ENCODE measurements around the gene F11R. TPM values are rescaled to one million over a fixed set of nuclear protein-coding genes. Genes with fewer than 3 reads are reported as not detected.

F11R gene
- total and polyA plus RNA-seq, 2 of the 4 experiments (the other 2 are of a cell fraction) = 0.79 to 2.2 TPM

- Histone ChIP-seq H3K4me3 (ENCODE audit: insufficient read depth, low read depth, low read length) (no peak overlapping the region), H3K56ac (ENCODE audit: extremely low read depth, insufficient read depth, low read length) (no peak overlapping the region), H4K8ac (ENCODE audit: low read depth in 2 of 2, low read length in 2 of 2) (peak overlapping the region; percentile 82 to 97), H4K91ac (ENCODE audit: insufficient read depth, low read depth, low read length) (0 out of 2 replicates have a peak overlapping the region, but pooled peaks have one; percentile 58), H3K4me1 (ENCODE audit: control insufficient read depth, insufficient read depth, low read length) (peaks cover 6% of the 10 kb centered on the region), H3K4me2 (ENCODE audit: low read depth, low read length) (no peak overlapping the region; the same call in 1 of the 2 replicates), H3K79me1 (ENCODE audit: low read depth in 1 of 2, low read length in 2 of 2) (no peaks in the 10 kb centered on the region), H3K9me3 (ENCODE audit: control insufficient read depth, insufficient read depth, low read length) (no peaks in the 10 kb centered on the region), H3K27me3 (ENCODE audit: control insufficient read depth, insufficient read depth, low read length) (peaks cover 3% of the 10 kb centered on the region; the same call in 1 of the 2 replicates), H2BK120ac (ENCODE audit: low read depth, low read length) (peak overlapping the region; percentile 46; the same call in 1 of the 2 replicates), H3K9me1 (ENCODE audit: insufficient read depth, low read length) (peaks cover 5% of the 10 kb centered on the region), H3K27ac (ENCODE audit: insufficient read depth, low read length) (peak overlapping the region; percentile 69), H2BK5ac (ENCODE audit: low read depth, low read length, poor library complexity, severe bottlenecking) (peak overlapping the region; percentile 38), H4K20me1 (ENCODE audit: insufficient read depth, low read length) (no peaks in the 10 kb centered on the region), H3K9ac (ENCODE audit: low read depth, low read length) (no peak overlapping the region), H3K18ac (ENCODE audit: low read depth, low read length) (peak overlapping the region; percentile 20), H4K5ac (ENCODE audit: low read depth, low read length) (peak overlapping the region; percentile 73), H3K14ac (replicated peaks; ENCODE audit: low read depth, low read length) (no peak overlapping the region), H2AK5ac (ENCODE audit: low read depth, low read length) (no peak overlapping the region), H3K36me3 (ENCODE audit: control insufficient read depth, insufficient read depth, low read length) (no peaks in the 10 kb centered on the region), H3K4ac (ENCODE audit: low read depth, low read length) (peak overlapping the region; percentile 31; the same call in 1 of the 2 replicates), H3K23ac (ENCODE audit: low read depth, low read length) (peak overlapping the region; percentile 12), H2BK20ac (ENCODE audit: low read depth, low read length) (peak overlapping the region; percentile 45; the same call in 1 of the 2 replicates), H2AK9ac (replicated peaks; ENCODE audit: low read depth, low read length, poor library complexity) (no peak overlapping the region), H2BK15ac (ENCODE audit: low read depth, low read length) (peak overlapping the region; percentile 38; the same call in 1 of the 3 replicates), H2AFZ (replicated peaks; ENCODE audit: low read length, poor library complexity) (peak overlapping the region; percentile 85)
- POLR2A ChIA-PET (ENCODE audit: unreplicated experiment) = no interaction called here
- dilution Hi-C loops (cut with HindIII; ENCODE audit: low sequenced_read_pairs, unreplicated experiment) (no loop called here), in situ Hi-C loops (cut with MboI; ENCODE audit: low sequenced_read_pairs) (no loop called here), intact Hi-C loops (cut with micrococcal nuclease) (no loop called here)
- BruUV-seq (replicated peaks) = no TSS peak
- peak; percentile 21 for DNase-seq
- no peak for TF ChIP-seq RFX5 (IDR thresholded peaks at IDR 0.05; ENCODE audit: low read depth, low read length)
- no peak for TF ChIP-seq CEBPB (IDR thresholded peaks at IDR 0.05; ENCODE audit: low read depth, low read length)
- TF ChIP-seq ELK1 (IDR thresholded peaks at IDR 0.05; ENCODE audit: borderline replicate concordance, low read depth, low read length) = no peak
- no peak for TF ChIP-seq POLR2A (IDR thresholded peaks at IDR 0.05; ENCODE audit: low read depth, low read length)
- TF ChIP-seq CHD1 (IDR thresholded peaks at IDR 0.05; ENCODE audit: low read depth, low read length) = no peak
- TF ChIP-seq, protein P1, sequence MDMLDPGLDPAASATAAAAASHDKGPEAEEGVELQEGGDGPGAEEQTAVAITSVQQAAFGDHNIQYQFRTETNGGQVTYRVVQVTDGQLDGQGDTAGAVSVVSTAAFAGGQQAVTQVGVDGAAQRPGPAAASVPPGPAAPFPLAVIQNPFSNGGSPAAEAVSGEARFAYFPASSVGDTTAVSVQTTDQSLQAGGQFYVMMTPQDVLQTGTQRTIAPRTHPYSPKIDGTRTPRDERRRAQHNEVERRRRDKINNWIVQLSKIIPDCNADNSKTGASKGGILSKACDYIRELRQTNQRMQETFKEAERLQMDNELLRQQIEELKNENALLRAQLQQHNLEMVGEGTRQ (IDR thresholded peaks at IDR 0.05; ENCODE audit: low read depth, low read length) = no peak
- TF ChIP-seq MXI1 (IDR thresholded peaks at IDR 0.05; ENCODE audit: borderline replicate concordance, low read depth, low read length) = no peak
- no peak for TF ChIP-seq SMC3 (IDR thresholded peaks at IDR 0.05; ENCODE audit: low read depth, low read length)
- no peak for TF ChIP-seq CTCF (conservative IDR thresholded peaks at IDR 0.05; ENCODE audit: low read depth, low read length)
- TF ChIP-seq NFE2L2 (IDR thresholded peaks at IDR 0.05; ENCODE audit: low read depth, low read length) = no peak
- TF ChIP-seq MAZ (IDR thresholded peaks at IDR 0.05; ENCODE audit: borderline replicate concordance, low read depth, low read length) = no peak
- TF ChIP-seq MAFK (IDR thresholded peaks at IDR 0.05; ENCODE audit: low read depth, low read length) = no peak
- TF ChIP-seq RAD21 (IDR thresholded peaks at IDR 0.05; ENCODE audit: low read length) = no peak
- TF ChIP-seq FOS (IDR thresholded peaks at IDR 0.05; ENCODE audit: low read depth, low read length) = no peak
- TF ChIP-seq RCOR1 (IDR thresholded peaks at IDR 0.05; ENCODE audit: insufficient replicate concordance, low read length) = no peak
- TF ChIP-seq BHLHE40 (IDR thresholded peaks at IDR 0.05; ENCODE audit: low read depth, low read length) = no peak
- CTCF ChIA-PET = no interaction called here
- no peak for ATAC-seq (ENCODE audit: low read depth)
Observed at GRCh38 chr1:161013131-161013487, 7.8 kb downstream of the F11R start.

Measured in IMR-90 (cell line).